PC-3 (cell line): ENCODE data around the gene GATA6.

Experiments
- EZH2 ChIP-seq: fragments of 300-600 bp; sonication (generic); IDR thresholded peaks from one replicate; pipeline ENCODE4 v1.6.1; 2017; ENCODE audit warnings: antibody characterized with exemption, mild to moderate bottlenecking, low read length; ENCODE audit not compliant: unreplicated experiment
- EZH2phosphoT487 ChIP-seq: fragments of 300-600 bp; sonication (generic); IDR thresholded peaks from 2 replicates; pipeline ENCODE4 v1.6.1; 2018; ENCODE audit warnings: mild to moderate bottlenecking, antibody characterized with exemption, low read length, borderline replicate concordance
- TF ChIP-seq, protein P1 (sequence below): fragments of 300-600 bp; sonication (generic); conservative IDR thresholded peaks from 2 replicates; pipeline ENCODE4 v1.5.1; 2017; ENCODE audit warnings: antibody characterized with exemption, low read depth, mild to moderate bottlenecking, low read length

DNA sequence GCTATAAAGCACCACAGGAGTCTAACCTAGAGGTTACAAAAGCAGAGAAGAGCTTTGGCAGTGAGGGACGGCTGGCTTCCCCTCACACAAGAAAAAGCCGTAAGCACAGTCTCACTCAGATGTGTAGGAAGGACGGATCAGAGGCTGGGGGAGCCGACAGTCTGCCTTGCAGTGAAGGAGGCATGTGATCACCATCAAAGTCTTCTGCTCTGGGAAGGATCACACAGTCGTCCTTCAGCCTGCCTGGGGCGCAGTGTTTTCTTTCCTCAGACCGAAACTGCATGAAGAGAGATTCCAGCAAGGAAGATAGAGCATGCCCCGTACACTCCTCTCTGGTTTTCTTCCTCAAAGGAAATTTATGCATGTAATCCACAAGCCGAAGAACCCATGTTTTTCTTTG, 24.1 kb downstream of the GATA6 start:
- TF ChIP-seq, protein P1, sequence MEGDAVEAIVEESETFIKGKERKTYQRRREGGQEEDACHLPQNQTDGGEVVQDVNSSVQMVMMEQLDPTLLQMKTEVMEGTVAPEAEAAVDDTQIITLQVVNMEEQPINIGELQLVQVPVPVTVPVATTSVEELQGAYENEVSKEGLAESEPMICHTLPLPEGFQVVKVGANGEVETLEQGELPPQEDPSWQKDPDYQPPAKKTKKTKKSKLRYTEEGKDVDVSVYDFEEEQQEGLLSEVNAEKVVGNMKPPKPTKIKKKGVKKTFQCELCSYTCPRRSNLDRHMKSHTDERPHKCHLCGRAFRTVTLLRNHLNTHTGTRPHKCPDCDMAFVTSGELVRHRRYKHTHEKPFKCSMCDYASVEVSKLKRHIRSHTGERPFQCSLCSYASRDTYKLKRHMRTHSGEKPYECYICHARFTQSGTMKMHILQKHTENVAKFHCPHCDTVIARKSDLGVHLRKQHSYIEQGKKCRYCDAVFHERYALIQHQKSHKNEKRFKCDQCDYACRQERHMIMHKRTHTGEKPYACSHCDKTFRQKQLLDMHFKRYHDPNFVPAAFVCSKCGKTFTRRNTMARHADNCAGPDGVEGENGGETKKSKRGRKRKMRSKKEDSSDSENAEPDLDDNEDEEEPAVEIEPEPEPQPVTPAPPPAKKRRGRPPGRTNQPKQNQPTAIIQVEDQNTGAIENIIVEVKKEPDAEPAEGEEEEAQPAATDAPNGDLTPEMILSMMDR = no peak
- TF ChIP-seq EZH2 (no peak), EZH2phosphoT487 (no peak)
